Urinary bladder (tissue), 4 donors: ENCODE measurements around the gene TRIP10. TPM values are rescaled to one million over a fixed set of nuclear protein-coding genes. Genes with fewer than 3 reads are reported as not detected.
"Not testable (repeated sequence)": the region's sequence is repeated elsewhere in the genome, so short reads cannot be mapped to it uniquely, and the experiment has no call there.

Experiments
- DNase-seq: peaks from one replicate; pipeline ENCODE4 v3.0.0-alpha.2; 2015; ENCODE audit errors: extremely low spot score
- H3K27ac ChIP-seq: one replicate; pipeline ENCODE4 v1.5.1; 2013; ENCODE audit warnings: low read depth, mild to moderate bottlenecking, moderate library complexity
- H3K36me3 ChIP-seq: one replicate; pipeline ENCODE4 v1.6.1; 2013; ENCODE audit warnings: mild to moderate bottlenecking, moderate library complexity; ENCODE audit not compliant: insufficient read depth
- H3K4me1 ChIP-seq: one replicate; pipeline ENCODE4 v1.6.1; 2013; ENCODE audit warnings: mild to moderate bottlenecking, moderate library complexity; ENCODE audit not compliant: insufficient read depth
- H3K4me3 ChIP-seq: one replicate; pipeline ENCODE4 v1.5.1; 2013; ENCODE audit warnings: low read depth, low read length
- WGBS: extraction: QIAGEN DNeasy Blood & Tissue Kit; methylation state at CpG from one replicate; pipeline ENCODE4 v1.1.7; 2013; 5-methylcytosine and 5-hydroxymethylcytosine counted together
- polyA plus RNA-seq: library from polyadenylated mRNA; stranded (reverse); fragments of 200-250 nt; gene quantifications from one replicate; pipeline ENCODE4 v1.2.3, GENCODE V29; 2013
- total RNA-seq: library from RNA; depleted of rRNA; stranded (reverse); fragments of >200 nt; gene quantifications from one replicate; pipeline ENCODE4 v1.2.3, GENCODE V29; 2014
- donor health status: healthy with polysubstance abuse.
- donor health status: healthy.

TRIP10 gene
- total and polyA plus RNA-seq, 2 donors = 28.5 to 113 TPM

GRCh38 chr19:6767081-6767356, 27.5 kb downstream of the TRIP10 start:
- 4% methylated on average over 15 of the region's 15 CpGs for WGBS
- H3K4me1 ChIP-seq = no peaks in the 10 kb centered on the region
- no peaks in the 10 kb centered on the region for H3K36me3 ChIP-seq
- DNase-seq = no peak
- H3K4me3 ChIP-seq = peak overlapping the region; percentile 30
- H3K27ac ChIP-seq = peak overlapping the region; percentile 7

GRCh38 chr19:6767357-6768235, 28.1 kb downstream of the TRIP10 start, which contains the start of gene SH2D3A:
SH2D3A (minus strand) TSS chr19:6767435; CDS start chr19:6763748, 3,687 bp downstream.
- WGBS = 2% methylated on average over 47 of the region's 47 CpGs
- Histone ChIP-seq H3K4me3 (peak within 1 kb of the TSS; percentile 30), H3K27ac (peak within 1 kb of the TSS; percentile 7), H3K36me3 (no peaks in the 10 kb centered on the region), H3K4me1 (no peaks in the 10 kb centered on the region)
- peak; percentile 84 for DNase-seq

- Histone ChIP-seq H3K36me3 (no peaks in the 10 kb centered on the region), H3K4me3 (no peak overlapping the region), H3K27ac (no peak overlapping the region), H3K4me1 (no peaks in the 10 kb centered on the region)
- no peak for DNase-seq
- WGBS = 58% methylated on average over 8 of the region's 8 CpGs
These were observed 28.8 kb downstream of the TRIP10 start for GRCh38 chr19:6768236-6768785.

GRCh38 chr19:6769006-6769619, 29.6 kb downstream of the TRIP10 start:
- Histone ChIP-seq H3K27ac (no peak overlapping the region), H3K4me1 (no peaks in the 10 kb centered on the region), H3K4me3 (no peak overlapping the region), H3K36me3 (no peaks in the 10 kb centered on the region)
- DNase-seq = no peak
- 60% methylated on average over 11 of the region's 11 CpGs for WGBS

GRCh38 chr19:6771648-6772027, 32.2 kb downstream of the TRIP10 start:
- H3K4me1 ChIP-seq, H3K4me3 ChIP-seq, DNase-seq, H3K36me3 ChIP-seq, H3K27ac ChIP-seq: not testable (repeated sequence)
- 86% methylated on average over 7 of the region's 7 CpGs for WGBS

GRCh38 chr19:6772028-6772865, 32.8 kb downstream of the TRIP10 start, which contains the start of gene VAV1:
VAV1 (plus strand) TSS chr19:6772708; CDS start chr19:6772808, 100 bp downstream.
- WGBS = 50% methylated on average over 25 of the region's 25 CpGs
- peak within 1 kb of the TSS; percentile 39 for H3K4me3 ChIP-seq
- DNase-seq = no peak
- peak within 1 kb of the TSS; percentile 35 for H3K27ac ChIP-seq
- H3K4me1 ChIP-seq = no peaks in the 10 kb centered on the region
- H3K36me3 ChIP-seq = no peaks in the 10 kb centered on the region

- WGBS = 59% methylated on average over 14 of the region's 14 CpGs
- Histone ChIP-seq H3K4me3 (peak overlapping the region; percentile 39), H3K27ac (peak overlapping the region; percentile 35)
These were observed 33.4 kb downstream of the TRIP10 start for GRCh38 chr19:6772866-6773322.

GRCh38 chr19:6773323-6773931, 33.9 kb downstream of the TRIP10 start:
- no peak for DNase-seq
- H3K27ac ChIP-seq = no peak overlapping the region
- H3K4me3 ChIP-seq = peak overlapping the region; percentile 39
- no peaks in the 10 kb centered on the region for H3K36me3 ChIP-seq
- WGBS = 43% methylated on average over 8 of the region's 8 CpGs
- H3K4me1 ChIP-seq = no peaks in the 10 kb centered on the region

More at GRCh38 chr19:6772866-6773322, 33.4 kb downstream of the TRIP10 start:
- H3K36me3 ChIP-seq = no peaks in the 10 kb centered on the region
- H3K4me1 ChIP-seq = no peaks in the 10 kb centered on the region
- no peak for DNase-seq

GRCh38 chr19:6774821-6775707, 35.6 kb downstream of the TRIP10 start:
- Histone ChIP-seq H3K4me3 (no peak overlapping the region), H3K36me3 (no peaks in the 10 kb centered on the region), H3K27ac (no peak overlapping the region), H3K4me1 (no peaks in the 10 kb centered on the region)
- 72% methylated on average over 11 of the region's 11 CpGs for WGBS
- no peak for DNase-seq

GRCh38 chr19:6776045-6776444, 36.6 kb downstream of the TRIP10 start:
- not testable (repeated sequence) for H3K36me3 ChIP-seq, H3K4me1 ChIP-seq, DNase-seq, H3K27ac ChIP-seq, H3K4me3 ChIP-seq

GRCh38 chr19:6776999-6777398, 37.5 kb downstream of the TRIP10 start:
- DNase-seq = no peak
- no peaks in the 10 kb centered on the region for H3K4me1 ChIP-seq
- WGBS = 91% methylated on average over 4 of the region's 4 CpGs
- H3K36me3 ChIP-seq = no peaks in the 10 kb centered on the region
- no peak overlapping the region for H3K4me3 ChIP-seq
- no peak overlapping the region for H3K27ac ChIP-seq

GRCh38 chr19:6777434-6777833, 38.0 kb downstream of the TRIP10 start:
- DNase-seq = no peak
- H3K27ac ChIP-seq = no peak overlapping the region
- H3K4me1 ChIP-seq = no peaks in the 10 kb centered on the region
- 85% methylated on average over 2 of the region's 2 CpGs for WGBS
- no peaks in the 10 kb centered on the region for H3K36me3 ChIP-seq
- H3K4me3 ChIP-seq = no peak overlapping the region
